B cell (primary cell): ENCODE results near the gene CREBBP. TPM values are rescaled to one million over a fixed set of nuclear protein-coding genes. Genes with fewer than 3 reads are reported as not detected.

ENCODE experiments used
- ATAC-seq: fragments of 200-7000 bp; cut with Tn5 transposase; one replicate; pipeline ENCODE4 v1.10.0; 2021; ENCODE audit warnings: low read depth, mild to moderate bottlenecking, moderate number of reproducible peaks, moderate library complexity
- CTCF ChIA-PET: fragments of 350-600 bp; sonication (Branson Sonifier 250); formaldehyde crosslinking; loops from one replicate; lab custom pipeline; 2021; ENCODE audit warnings: antibody characterized with exemption, inconsistent platforms; lab: Charles Lee
- POLR2A ChIA-PET: fragments of 350-600 bp; sonication (Branson Sonifier 250); formaldehyde crosslinking; loops from one replicate; lab custom pipeline; 2021; ENCODE audit warnings: antibody characterized with exemption; lab: Charles Lee
- DNase-seq: peaks from one replicate; pipeline ENCODE4 v3.0.0; 2013
- H2AFZ ChIP-seq: 2 replicates; pipeline ENCODE4 v1.6.1; 2012; ENCODE audit warnings: mild to moderate bottlenecking, low read depth, low read length; ENCODE audit not compliant: insufficient read depth, poor library complexity, severe bottlenecking
- H3K27ac ChIP-seq, 2 donors: 1 replicate in 1 of 2; 2 replicates in 1 of 2; pipeline ENCODE4 v1.5.1; 2012 to 2013; ENCODE audit warnings: low read length in 2 of 2, mild to moderate bottlenecking in 2 of 2, moderate library complexity in 1 of 2
- H3K27me3 ChIP-seq, 4 experiments: fragments of 200-600 bp in 1 of 4; sonication (generic) in 1 of 4; replicated peaks in 1 of 4; 1 replicate in 2 of 4; 2 replicates in 2 of 4; pipeline versions ENCODE4 v1.6.1 to v1.7.0; 2013 to 2016; ENCODE audit warnings: low read length in 3 of 4, mild to moderate bottlenecking in 2 of 4, mixed read lengths in 1 of 4, moderate library complexity in 1 of 4; ENCODE audit not compliant: insufficient read depth in 4 of 4, control insufficient read depth in 3 of 4; ENCODE audit errors: control extremely low read depth in 1 of 4
- H3K36me3 ChIP-seq, 2 experiments: replicated peaks in 1 of 2; 1 replicate in 1 of 2; 2 replicates in 1 of 2; pipeline versions ENCODE4 v1.6.1 to v1.7.1; 2013; ENCODE audit warnings: low read length in 1 of 2; ENCODE audit not compliant: insufficient read depth in 2 of 2, control insufficient read depth in 1 of 2; ENCODE audit errors: control extremely low read depth in 1 of 2, extremely low read depth in 1 of 2
- H3K4me1 ChIP-seq, 2 donors: fragments of 200-600 bp in 1 of 2; sonication (generic) in 1 of 2; 1 replicate in 1 of 2; 2 replicates in 1 of 2; pipeline versions ENCODE4 v1.5.1 to v1.6.1; 2013 to 2017; ENCODE audit warnings: low read length in 2 of 2; ENCODE audit not compliant: control insufficient read depth in 2 of 2, insufficient read depth in 2 of 2
- H3K4me2 ChIP-seq: replicated peaks from 2 replicates; pipeline ENCODE3; 2012; ENCODE audit warnings: mild to moderate bottlenecking, low read depth, low read length; ENCODE audit not compliant: poor library complexity, severe bottlenecking
- H3K4me3 ChIP-seq, 5 experiments: fragments of 200-600 bp in 1 of 5; sonication (generic) in 1 of 5; 1 replicate in 3 of 5; 2 replicates in 2 of 5; pipeline versions ENCODE4 v1.5.1 to v1.7.0; 2011 to 2016; ENCODE audit warnings: low read length in 4 of 5, mild to moderate bottlenecking in 4 of 5, low read depth in 2 of 5, control low read depth in 1 of 5, moderate library complexity in 1 of 5; ENCODE audit not compliant: insufficient read depth in 1 of 5; ENCODE audit errors: control extremely low read depth in 1 of 5, extremely low read depth in 1 of 5
- H3K79me2 ChIP-seq: fragments of 200-600 bp; sonication (generic); one replicate; pipeline ENCODE4 v1.6.0; 2016; ENCODE audit warnings: low read length; ENCODE audit not compliant: control insufficient read depth, insufficient read depth
- H3K9ac ChIP-seq: fragments of 200-600 bp; sonication (generic); 2 replicates; pipeline ENCODE4 v1.6.1; 2017; ENCODE audit warnings: mild to moderate bottlenecking, low read length, moderate library complexity
- H3K9me3 ChIP-seq, 3 donors: one replicate each; pipeline versions ENCODE4 v1.6.1 to v1.7.1; 2013; ENCODE audit warnings: low read length in 2 of 3; ENCODE audit not compliant: control insufficient read depth in 2 of 3, insufficient read depth in 1 of 3; ENCODE audit errors: control extremely low read depth in 1 of 3
- H4K20me1 ChIP-seq: 2 replicates; pipeline ENCODE4 v1.6.0; 2012; ENCODE audit warnings: mild to moderate bottlenecking, low read length; ENCODE audit not compliant: insufficient read depth, control insufficient read depth, poor library complexity, severe bottlenecking
- H3K27ac Mint-ChIP-seq: one replicate; pipeline ENCODE4 v1.8.0; 2021; ENCODE audit warnings: mixed read lengths
- H3K27me3 Mint-ChIP-seq: one replicate; pipeline ENCODE4 v1.8.0; 2021; ENCODE audit warnings: mixed read lengths
- H3K4me1 Mint-ChIP-seq: one replicate; pipeline ENCODE4 v1.8.0; 2021; ENCODE audit warnings: mixed read lengths
- H3K4me3 Mint-ChIP-seq: one replicate; pipeline ENCODE4 v1.8.0; 2021; ENCODE audit warnings: mixed read lengths
- H3K9me3 Mint-ChIP-seq: one replicate; pipeline ENCODE4 v1.8.0; 2022; ENCODE audit warnings: mixed read lengths; ENCODE audit not compliant: insufficient read depth
- CTCF ChIP-seq: fragments of 200-600 bp; IDR thresholded peaks from one replicate; pipeline ENCODE4 v1.8.0; 2022; ENCODE audit warnings: antibody characterized with exemption, mild to moderate bottlenecking
- EZH2 ChIP-seq: IDR thresholded peaks from 2 replicates; pipeline ENCODE4 v1.6.1; 2012; ENCODE audit warnings: borderline replicate concordance, low read depth, mild to moderate bottlenecking, moderate library complexity, low read length; ENCODE audit not compliant: insufficient read depth, poor library complexity, severe bottlenecking
- WGBS: methylation state at CpG from one replicate; pipeline ENCODE4 v1.1.5; 2013; ENCODE audit warnings: missing lambda C conversion rate; ENCODE audit not compliant: insufficient coverage; 5-methylcytosine and 5-hydroxymethylcytosine counted together
- intact Hi-C: fragments of 100-400 bp; cut with micrococcal nuclease; formaldehyde crosslinking; loops from one replicate; pipeline ENCODE4 v1.10.0; 2022
- polyA plus RNA-seq: library from polyadenylated mRNA; depleted of rRNA; stranded (reverse); fragments of >200 nt; gene quantifications from 2 replicates; pipeline ENCODE4 v1.2.3, GENCODE V29; 2012
- total RNA-seq, 2 donors: library from RNA; stranded (reverse); fragments of 120-200 nt in 1 of 2; gene quantifications; 1 replicate in 1 of 2; 2 replicates in 1 of 2; pipeline versions ENCODE4 v1.2.3 to v1.2.4, GENCODE V29; 2013 to 2022

Gene CREBBP
- total and polyA plus RNA-seq, 2 donors (not counting 1 experiment from before 2014, with no cell fraction given) = 27.6 to 206 TPM

- H3K9ac ChIP-seq = no peak overlapping the region
- no peaks in the 10 kb centered on the region for H3K9me3 ChIP-seq
- H3K27ac ChIP-seq = no peak overlapping the region
- DNase-seq (no peak), ATAC-seq (no peak)
- Mint-ChIP-seq H3K4me1 (peaks cover 11% of the 10 kb centered on the region), H3K4me3 (no peak overlapping the region), H3K27ac (no peak overlapping the region), H3K27me3 (no peaks in the 10 kb centered on the region), H3K9me3 (no peaks in the 10 kb centered on the region)
- WGBS = 97% methylated on average over 13 of the region's 13 CpGs
- ChIA-PET POLR2A (no interaction called here), CTCF (interaction anchor here (1.5 kb wide), 1 partner anchor 45 kb away, joined by 7 read pairs; no protein-coding TSS in a partner anchor)
- no peaks in the 10 kb centered on the region for H3K27me3 ChIP-seq
- no peak overlapping the region for H3K4me2 ChIP-seq
- H3K4me3 ChIP-seq = no peak overlapping the region
- peaks cover 44% of the 10 kb centered on the region for H4K20me1 ChIP-seq
- intact Hi-C loops = no loop called here
- peaks cover 32 to 82% of the 10 kb centered on the region in 2 experiments for H3K36me3 ChIP-seq
- H2AFZ ChIP-seq = no peak overlapping the region
- peaks cover 58% of the 10 kb centered on the region for H3K79me2 ChIP-seq
- TF ChIP-seq EZH2 = no peak
- no peak for TF ChIP-seq CTCF
- H3K4me1 ChIP-seq = peaks cover 9 to 11% of the 10 kb centered on the region in 2 donors
These were observed 110.0 kb downstream of the CREBBP start for GRCh38 chr16:3770530-3770929.

- Histone ChIP-seq H2AFZ (no peak overlapping the region), H3K9me3 (no peaks in the 10 kb centered on the region), H3K4me3 (no peak overlapping the region), H3K36me3 (peaks cover 33 to 83% of the 10 kb centered on the region in 2 experiments), H3K4me2 (no peak overlapping the region), H3K9ac (no peak overlapping the region), H3K27ac (no peak overlapping the region), H3K79me2 (peaks cover 60% of the 10 kb centered on the region), H4K20me1 (peaks cover 48% of the 10 kb centered on the region), H3K27me3 (no peaks in the 10 kb centered on the region), H3K4me1 (peaks cover 9 to 11% of the 10 kb centered on the region in 2 donors)
- no peaks in the 10 kb centered on the region for H3K9me3 Mint-ChIP-seq
- ChIA-PET POLR2A (no interaction called here), CTCF (interaction anchor here (1.4 kb wide), 1 partner anchor 93 kb away, joined by 3 read pairs; no protein-coding TSS in a partner anchor)
- intact Hi-C loops = no loop called here
- no peak overlapping the region for H3K27ac Mint-ChIP-seq
- DNase-seq = no peak
- TF ChIP-seq CTCF (no peak), EZH2 (no peak)
- no peak overlapping the region for H3K4me3 Mint-ChIP-seq
- ATAC-seq = no peak
- peaks cover 11% of the 10 kb centered on the region for H3K4me1 Mint-ChIP-seq
- no peaks in the 10 kb centered on the region for H3K27me3 Mint-ChIP-seq
- 99% methylated on average over 13 of the region's 13 CpGs for WGBS
These were observed 110.6 kb downstream of the CREBBP start for GRCh38 chr16:3769942-3770341.
